GM12878 (cell line): ENCODE results near the gene PJA2.

Source experiments
- CBX3 ChIP-seq: fragments of 200-600 bp; sonication (generic); IDR thresholded peaks from 2 replicates; pipeline ENCODE4 v1.6.1; 2016; ENCODE audit warnings: low read depth, borderline replicate concordance
- EZH2 ChIP-seq: IDR thresholded peaks from 2 replicates; pipeline ENCODE4 v1.6.1; 2012; ENCODE audit warnings: low read depth, mild to moderate bottlenecking, control low read depth, inconsistent platforms, low read length, borderline replicate concordance; ENCODE audit not compliant: control insufficient read depth
- FOS ChIP-seq: IDR thresholded peaks from 3 replicates; pipeline ENCODE4 v1.6.1; 2011; ENCODE audit warnings: borderline replicate concordance; ENCODE audit not compliant: insufficient read length; ENCODE audit errors: extremely low read depth
- MYC ChIP-seq: IDR thresholded peaks from 2 replicates; pipeline ENCODE4 v1.6.1; 2011; ENCODE audit warnings: mild to moderate bottlenecking, low read length, moderate library complexity, inconsistent platforms; ENCODE audit not compliant: insufficient read depth, insufficient replicate concordance, insufficient read length, severe bottlenecking
- POLR2A ChIP-seq: IDR thresholded peaks from 2 replicates; pipeline ENCODE4 v1.6.1; 2011; ENCODE audit warnings: low read depth, mild to moderate bottlenecking, low read length
- REST ChIP-seq: IDR thresholded peaks from 2 replicates; pipeline ENCODE4 v1.6.1; 2012; ENCODE audit warnings: mild to moderate bottlenecking, low read depth, low read length
- SIX5 ChIP-seq: IDR thresholded peaks from 2 replicates; pipeline ENCODE4 v1.6.1; 2011; ENCODE audit warnings: mild to moderate bottlenecking, low read depth, low read length, moderate library complexity; ENCODE audit not compliant: severe bottlenecking
- TF ChIP-seq, protein P1 (sequence below), 3 experiments: IDR thresholded peaks in 2 of 3; conservative IDR thresholded peaks in 1 of 3; 2 replicates each; pipeline ENCODE4 v1.5.1; 2011; ENCODE audit warnings: low read depth in 3 of 3, low read length in 3 of 3, mild to moderate bottlenecking in 3 of 3, control low read depth in 2 of 3, moderate library complexity in 2 of 3, inconsistent platforms in 1 of 3, mixed read lengths in 1 of 3; ENCODE audit not compliant: control insufficient read depth in 2 of 3, insufficient read depth in 1 of 3; ENCODE audit errors: extremely low read depth in 1 of 3

DNA sequence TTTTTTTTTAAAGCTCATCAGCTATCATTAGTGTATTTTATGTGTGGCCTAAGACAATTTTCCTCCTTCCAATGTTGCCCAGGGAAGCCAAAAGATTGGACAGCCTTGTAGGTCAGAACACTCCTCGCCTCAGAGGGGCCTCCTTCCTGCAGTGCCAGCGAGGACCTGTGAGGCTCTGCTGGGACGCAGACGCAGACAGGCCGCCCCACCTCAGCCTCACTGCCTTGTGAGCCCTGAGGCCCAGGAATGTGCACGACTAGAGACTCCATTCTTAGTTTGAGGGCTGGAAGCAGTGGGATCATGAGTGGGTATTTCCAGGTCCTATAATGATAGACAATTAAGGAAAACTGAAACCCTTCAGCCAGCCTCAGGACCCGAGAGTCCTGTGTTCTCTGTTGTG lies 85.4 kb downstream of the PJA2 start:
- TF ChIP-seq POLR2A: no peak
- TF ChIP-seq REST: no peak
- no peak for TF ChIP-seq EZH2
- TF ChIP-seq, protein P1, sequence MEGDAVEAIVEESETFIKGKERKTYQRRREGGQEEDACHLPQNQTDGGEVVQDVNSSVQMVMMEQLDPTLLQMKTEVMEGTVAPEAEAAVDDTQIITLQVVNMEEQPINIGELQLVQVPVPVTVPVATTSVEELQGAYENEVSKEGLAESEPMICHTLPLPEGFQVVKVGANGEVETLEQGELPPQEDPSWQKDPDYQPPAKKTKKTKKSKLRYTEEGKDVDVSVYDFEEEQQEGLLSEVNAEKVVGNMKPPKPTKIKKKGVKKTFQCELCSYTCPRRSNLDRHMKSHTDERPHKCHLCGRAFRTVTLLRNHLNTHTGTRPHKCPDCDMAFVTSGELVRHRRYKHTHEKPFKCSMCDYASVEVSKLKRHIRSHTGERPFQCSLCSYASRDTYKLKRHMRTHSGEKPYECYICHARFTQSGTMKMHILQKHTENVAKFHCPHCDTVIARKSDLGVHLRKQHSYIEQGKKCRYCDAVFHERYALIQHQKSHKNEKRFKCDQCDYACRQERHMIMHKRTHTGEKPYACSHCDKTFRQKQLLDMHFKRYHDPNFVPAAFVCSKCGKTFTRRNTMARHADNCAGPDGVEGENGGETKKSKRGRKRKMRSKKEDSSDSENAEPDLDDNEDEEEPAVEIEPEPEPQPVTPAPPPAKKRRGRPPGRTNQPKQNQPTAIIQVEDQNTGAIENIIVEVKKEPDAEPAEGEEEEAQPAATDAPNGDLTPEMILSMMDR (IDR thresholded peaks at IDR 0.05 in 2 of 3, conservative IDR thresholded peaks at IDR 0.05 in 1 of 3; ENCODE audit: control insufficient read depth in 2 of 3, extremely low read depth in 1 of 3, insufficient read depth in 1 of 3, low read depth in 3 of 3, low read length in 3 of 3): no peak
- TF ChIP-seq SIX5: no peak
- no peak for TF ChIP-seq MYC
- TF ChIP-seq FOS: no peak
- no peak for TF ChIP-seq CBX3
